Upper lobe of left lung (tissue), 4 donors: Measurements from ENCODE around the gene CCDC177.

Experiments
- EP300 ChIP-seq, 4 donors: sonication (generic); formaldehyde crosslinking; IDR thresholded peaks; one replicate each; pipeline ENCODE4 v1.5.1; 2017; ENCODE audit warnings: antibody characterized with exemption in 4 of 4, control low read depth in 2 of 4
- POLR2A ChIP-seq, 4 donors: fragments of 450-650 bp; IDR thresholded peaks; one replicate each; pipeline ENCODE4 v1.5.1; 2016 to 2017; ENCODE audit warnings: antibody characterized with exemption in 4 of 4, mild to moderate bottlenecking in 2 of 4
- POLR2AphosphoS5 ChIP-seq, 2 donors: sonication (generic); formaldehyde crosslinking; IDR thresholded peaks; one replicate each; pipeline ENCODE4 v1.5.1; 2017; ENCODE audit warnings: antibody characterized with exemption in 2 of 2
- TF ChIP-seq, protein P1 (sequence below), 6 experiments: fragments of 450-650 bp in 4 of 6; fragments of 200-600 bp in 2 of 6; sonication (generic) in 2 of 6; IDR thresholded peaks; one replicate each; pipeline ENCODE4 v1.5.1; 2016 to 2019; ENCODE audit warnings: antibody characterized with exemption in 6 of 6

DNA sequence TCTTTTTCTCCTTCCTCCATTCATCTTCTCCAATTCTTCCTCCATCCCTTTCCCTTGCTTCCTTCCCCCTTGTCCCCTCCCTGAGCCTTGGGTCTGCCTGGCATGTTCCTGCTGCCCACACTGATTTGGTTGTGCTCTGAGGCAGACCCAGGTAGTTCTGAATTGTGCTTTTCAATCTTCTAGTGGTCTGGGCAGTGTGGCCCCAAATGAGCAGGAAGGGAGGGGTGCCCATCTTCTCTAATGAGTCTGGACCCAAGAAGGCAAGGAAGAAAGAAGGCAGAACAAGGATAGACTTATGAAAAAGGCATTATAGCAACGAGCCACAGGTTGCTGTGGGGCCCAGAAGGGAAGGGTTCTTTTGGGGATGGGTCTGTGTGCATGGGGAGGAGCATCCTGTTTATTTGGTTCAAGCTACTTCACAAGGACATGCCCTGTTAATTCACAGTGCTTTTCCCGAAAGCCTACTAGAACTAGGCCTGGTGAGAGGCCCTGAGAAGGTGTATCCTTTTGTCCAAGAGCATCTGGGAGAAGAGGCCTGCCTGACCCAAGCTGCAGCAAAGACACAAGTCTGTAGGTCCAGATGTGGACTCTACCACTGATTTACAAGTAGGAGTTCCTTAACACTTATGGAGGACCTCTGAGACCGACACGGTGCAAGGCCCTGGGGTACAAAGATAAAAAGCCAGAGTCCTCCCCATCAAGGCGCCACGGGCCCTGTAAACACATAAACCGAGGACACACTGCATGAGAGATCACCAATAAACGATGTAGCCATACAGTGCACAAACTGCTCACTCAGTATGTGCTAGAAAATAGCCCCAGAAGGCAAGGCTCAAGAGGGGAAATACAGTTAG is 35.6 kb upstream of the CCDC177 start:
- TF ChIP-seq, protein P1, sequence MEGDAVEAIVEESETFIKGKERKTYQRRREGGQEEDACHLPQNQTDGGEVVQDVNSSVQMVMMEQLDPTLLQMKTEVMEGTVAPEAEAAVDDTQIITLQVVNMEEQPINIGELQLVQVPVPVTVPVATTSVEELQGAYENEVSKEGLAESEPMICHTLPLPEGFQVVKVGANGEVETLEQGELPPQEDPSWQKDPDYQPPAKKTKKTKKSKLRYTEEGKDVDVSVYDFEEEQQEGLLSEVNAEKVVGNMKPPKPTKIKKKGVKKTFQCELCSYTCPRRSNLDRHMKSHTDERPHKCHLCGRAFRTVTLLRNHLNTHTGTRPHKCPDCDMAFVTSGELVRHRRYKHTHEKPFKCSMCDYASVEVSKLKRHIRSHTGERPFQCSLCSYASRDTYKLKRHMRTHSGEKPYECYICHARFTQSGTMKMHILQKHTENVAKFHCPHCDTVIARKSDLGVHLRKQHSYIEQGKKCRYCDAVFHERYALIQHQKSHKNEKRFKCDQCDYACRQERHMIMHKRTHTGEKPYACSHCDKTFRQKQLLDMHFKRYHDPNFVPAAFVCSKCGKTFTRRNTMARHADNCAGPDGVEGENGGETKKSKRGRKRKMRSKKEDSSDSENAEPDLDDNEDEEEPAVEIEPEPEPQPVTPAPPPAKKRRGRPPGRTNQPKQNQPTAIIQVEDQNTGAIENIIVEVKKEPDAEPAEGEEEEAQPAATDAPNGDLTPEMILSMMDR (IDR thresholded peaks at IDR 0.05), result no peak
- TF ChIP-seq POLR2A (IDR thresholded peaks at IDR 0.05), result no peak
- no peak for TF ChIP-seq EP300 (IDR thresholded peaks at IDR 0.05)
- no peak for TF ChIP-seq POLR2AphosphoS5 (IDR thresholded peaks at IDR 0.05)
